Heart left ventricle (tissue), 16 donors: Measurements from ENCODE around the gene TBC1D4. TPM values are rescaled to one million over a fixed set of nuclear protein-coding genes. Genes with fewer than 3 reads are reported as not detected.
"Not testable (repeated sequence)": the region's sequence is repeated elsewhere in the genome, so short reads cannot be mapped to it uniquely, and the experiment has no call there.

Experiments
- ATAC-seq, 4 donors: fragments of 200-7000 bp; cut with Tn5 transposase; one replicate each; pipeline ENCODE4 v1.9.1; 2020 to 2022; ENCODE audit warnings: moderate library complexity in 4 of 4, mild to moderate bottlenecking in 3 of 4, moderate number of reproducible peaks in 1 of 4
- DNase-seq, 5 donors: peaks; one replicate each; pipeline ENCODE4 v3.0.0-alpha.2; 2020
- H3K27ac ChIP-seq, 12 donors: fragments of 200-600 bp; sonication (generic) in 4 of 12; one replicate each; pipeline versions ENCODE4 v1.5.0 to v1.8.0; 2016 to 2022; ENCODE audit warnings: mild to moderate bottlenecking in 2 of 12
- H3K27me3 ChIP-seq, 9 donors: fragments of 200-600 bp; sonication (generic) in 2 of 9; one replicate each; pipeline versions ENCODE4 v1.5.1 to v1.8.0; 2016 to 2022; ENCODE audit warnings: mild to moderate bottlenecking in 3 of 9
- H3K36me3 ChIP-seq, 9 donors: fragments of 200-600 bp; sonication (generic) in 2 of 9; one replicate each; pipeline versions ENCODE4 v1.5.0 to v1.8.0; 2018 to 2022; ENCODE audit warnings: mild to moderate bottlenecking in 2 of 9
- H3K4me1 ChIP-seq, 12 donors: fragments of 200-600 bp; sonication (generic) in 4 of 12; one replicate each; pipeline versions ENCODE4 v1.5.0 to v1.8.0; 2016 to 2022; ENCODE audit warnings: mild to moderate bottlenecking in 3 of 12
- H3K4me3 ChIP-seq, 12 donors: fragments of 200-600 bp; sonication (generic) in 4 of 12; one replicate each; pipeline versions ENCODE4 v1.5.0 to v1.8.0; 2017 to 2022; ENCODE audit warnings: mild to moderate bottlenecking in 9 of 12, moderate library complexity in 4 of 12
- H3K9me3 ChIP-seq, 12 donors: fragments of 200-600 bp; sonication (generic) in 4 of 12; one replicate each; pipeline versions ENCODE4 v1.5.0 to v1.8.0; 2016 to 2022; ENCODE audit warnings: mild to moderate bottlenecking in 1 of 12
- CTCF ChIP-seq, 12 donors: fragments of 200-600 bp; sonication (generic) in 4 of 12; IDR thresholded peaks; one replicate each; pipeline versions ENCODE4 v1.5.0 to v1.8.0; 2018 to 2022; ENCODE audit warnings: antibody characterized with exemption in 12 of 12, mild to moderate bottlenecking in 5 of 12
- POLR2A ChIP-seq, 2 donors: fragments of 450-650 bp; IDR thresholded peaks; one replicate each; pipeline ENCODE4 v1.6.1; 2017; ENCODE audit warnings: antibody characterized with exemption in 2 of 2, mild to moderate bottlenecking in 2 of 2, moderate library complexity in 2 of 2
- WGBS, 4 donors: extraction: QIAGEN DNeasy Blood & Tissue Kit in 2 of 4; methylation state at CpG; one replicate each; pipeline versions ENCODE4 v1.1.5 to v1.1.7; 2013 to 2018; 5-methylcytosine and 5-hydroxymethylcytosine counted together
- intact Hi-C, 10 donors: fragments of 100-400 bp; cut with DNase I; formaldehyde crosslinking; loops; one replicate each; pipeline versions ENCODE4 v1.11.1 to v1.14.2; 2022
- polyA plus RNA-seq, 2 donors: library from polyadenylated mRNA; stranded (reverse); fragments of 200-250 nt; gene quantifications; one replicate each; pipeline ENCODE4 v1.2.3, GENCODE V29; 2013
- total RNA-seq, 9 donors: library from RNA; depleted of rRNA in 2 of 9; stranded (reverse); fragments of >200 nt in 2 of 9; fragmentation: NEBNext Ultra II Directional in 3 of 9; extraction: Animal tissue kit (Norgen Biotek cat#: 25700) in 3 of 9; gene quantifications; one replicate each; pipeline versions ENCODE4 v1.1.0 to v1.2.4, GENCODE V29; 2016 to 2023
- donor health status: ischemic (EF 13 %, LVEDD 7.1; RV severe dilation, severe dysfunction).
- donor health status: healthy with polysubstance abuse.
- donor health status: DM: no; HTN: yes; CAD: no.
- donor health status: DM: no; HTN: no; CAD: no.
- donor health status: ischemic (EF 25% LVEDD 6.9; RV normal size, moderate dysfunction).
- donor health status: ischemic (EF 25% LVEDD 5.7; RV mildly dilated, moderate dysfunction).
- donor health status: healthy.
- donor health status: DM: yes; HTN: yes; CAD: no.
- donor health status: ischemic (EF 35%, LVEDD 5.7; RV mildly dilated, moderate dysfunction).
- donor health status: nonischemic (EF 11% LVEDD 7.7; RV severe dilation, severe dysfunction).
- donor health status: DM: yes; HTN: yes; CAD: no.
- donor health status: PGD.
- donor health status: ischemic (EF 29% LVEDD 5.4; RV normal size, mild dysfunction).
- donor health status: nonischemic (EF 23%, LVEDD 6.1; RV moderate dilation, normal function).

TBC1D4 gene
- total and polyA plus RNA-seq, 11 donors: 26.8 to 158 (median 81.6) TPM

DNA sequence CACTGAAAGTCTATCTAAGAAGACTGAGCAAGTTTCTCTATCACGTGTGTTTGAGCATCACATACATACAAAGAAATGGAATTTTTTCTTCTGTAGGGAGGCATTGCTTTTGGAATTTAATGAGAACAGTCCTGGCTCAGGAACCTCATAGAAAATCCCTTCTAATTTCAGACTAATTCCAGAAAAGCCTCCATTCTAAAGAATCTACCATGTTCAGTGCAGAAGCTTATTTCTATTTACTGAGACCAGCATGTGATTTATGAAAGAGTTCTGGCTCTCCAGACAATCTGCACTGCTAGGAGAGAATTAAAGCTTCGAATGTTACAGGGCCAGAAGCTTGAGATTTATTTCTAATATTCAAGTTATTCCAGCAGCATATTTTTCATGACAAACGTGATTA is 186.8 kb downstream of the TBC1D4 start:
- H3K27ac ChIP-seq: no peak overlapping the region
- H3K36me3 ChIP-seq: peaks cover 0 to 93% (median 19%) of the 10 kb centered on the region in 9 donors
- ATAC-seq: no peak
- H3K27me3 ChIP-seq: no peaks in the 10 kb centered on the region
- H3K4me3 ChIP-seq: no peak overlapping the region
- WGBS, 4 donors: 54 to 89% (median 70%) methylated on average over 3 of the region's 3 CpGs
- intact Hi-C loops: no loop called here
- no peak for DNase-seq
- no peaks in the 10 kb centered on the region for H3K9me3 ChIP-seq
- TF ChIP-seq POLR2A (IDR thresholded peaks at IDR 0.05): no peak
- TF ChIP-seq CTCF (IDR thresholded peaks at IDR 0.05): no peak
- peaks cover 0 to 4% (median 0%) of the 10 kb centered on the region in 12 donors for H3K4me1 ChIP-seq

DNA sequence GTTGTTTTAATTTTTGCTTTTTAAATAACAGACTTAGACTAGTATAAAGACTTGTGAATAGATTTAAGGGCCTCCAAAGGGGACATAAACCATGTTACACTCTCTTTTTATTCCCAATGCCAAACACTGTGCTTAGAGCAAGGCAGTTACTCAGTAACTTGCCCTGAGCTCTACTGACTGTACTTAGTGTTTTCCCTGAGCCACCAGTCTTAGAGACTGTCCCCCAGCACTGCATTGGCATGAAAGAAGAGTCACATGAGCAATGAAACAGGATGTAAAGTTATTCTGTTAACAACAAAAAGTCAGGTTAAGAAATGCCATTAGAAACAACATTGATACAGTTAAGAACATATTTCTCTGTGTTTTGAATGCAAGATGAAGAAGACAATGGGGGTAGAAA is 187.9 kb downstream of the TBC1D4 start:
- ATAC-seq (peak in 1 of 4 donors; percentile 26), DNase-seq (no peak)
- no peaks in the 10 kb centered on the region for H3K27me3 ChIP-seq
- no peak for TF ChIP-seq CTCF (IDR thresholded peaks at IDR 0.05)
- TF ChIP-seq POLR2A (IDR thresholded peaks at IDR 0.05): no peak
- intact Hi-C loops: no loop called here
- no peak overlapping the region for H3K27ac ChIP-seq
- H3K9me3 ChIP-seq: no peaks in the 10 kb centered on the region
- H3K4me1 ChIP-seq: no peaks in the 10 kb centered on the region
- H3K36me3 ChIP-seq: peaks cover 0 to 88% (median 19%) of the 10 kb centered on the region in 9 donors
- H3K4me3 ChIP-seq: no peak overlapping the region

DNA sequence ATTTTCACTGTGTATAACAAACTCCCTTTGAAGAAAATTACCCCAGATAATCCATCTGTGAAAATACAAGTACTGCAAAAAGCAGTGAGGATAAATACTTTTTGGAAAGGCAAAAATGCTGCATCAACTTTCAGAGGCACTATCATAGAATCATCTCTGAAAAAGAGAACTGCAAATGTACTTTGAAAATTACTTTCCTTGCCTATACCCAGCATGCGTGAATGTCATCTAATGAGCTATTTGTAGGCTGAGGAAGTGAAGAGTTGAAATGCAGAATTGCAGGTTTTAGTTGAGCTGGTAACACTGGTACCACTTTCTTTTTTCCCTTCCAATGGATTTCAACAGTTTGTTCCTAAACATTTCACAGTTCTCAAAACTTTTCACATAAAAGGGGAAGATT is 196.7 kb downstream of the TBC1D4 start:
- no peaks in the 10 kb centered on the region for H3K4me1 ChIP-seq
- peaks cover 0 to 31% (median 2%) of the 10 kb centered on the region in 12 donors for H3K9me3 ChIP-seq
- peaks cover 0 to 72% (median 28%) of the 10 kb centered on the region in 9 donors for H3K36me3 ChIP-seq
- TF ChIP-seq POLR2A (IDR thresholded peaks at IDR 0.05) (no peak), CTCF (IDR thresholded peaks at IDR 0.05) (no peak)
- DNase-seq: no peak
- peak in 2 of 4 donors; percentile 39 to 45 for ATAC-seq
- H3K27ac ChIP-seq: no peak overlapping the region
- H3K4me3 ChIP-seq: no peak overlapping the region
- WGBS, 4 donors: 89 to 96% (median 93%) methylated on average over 1 of the region's 1 CpG
- no peaks in the 10 kb centered on the region for H3K27me3 ChIP-seq
- intact Hi-C loops: no loop called here

DNA sequence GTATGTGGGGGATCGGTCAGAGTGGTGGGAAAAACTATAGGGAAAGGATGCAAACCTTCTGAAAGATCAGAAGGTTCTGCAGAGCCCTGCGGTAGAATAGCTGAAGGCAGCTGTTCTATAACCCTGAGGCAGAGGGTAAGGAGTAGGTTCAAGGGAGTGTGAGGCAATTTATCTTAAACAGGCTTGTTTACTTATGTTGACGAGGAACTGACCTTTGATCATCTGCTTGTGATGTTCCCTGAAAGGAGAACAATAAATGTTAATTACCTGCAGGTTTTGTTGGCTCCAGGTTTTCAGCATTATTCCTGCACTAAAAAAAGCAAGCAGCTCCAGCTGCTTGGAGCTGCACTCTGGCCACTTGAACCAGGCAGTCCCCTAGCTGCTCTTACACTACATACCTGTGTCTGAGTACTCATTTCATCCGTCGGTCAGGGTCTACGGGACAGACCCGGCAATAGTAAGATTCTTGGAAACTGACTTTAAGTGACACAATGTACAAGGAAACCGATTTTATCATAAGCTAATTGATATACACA is 202.1 kb downstream of the TBC1D4 start:
- intact Hi-C loops: no loop called here
- no peaks in the 10 kb centered on the region for H3K4me1 ChIP-seq
- no peaks in the 10 kb centered on the region for H3K27me3 ChIP-seq
- peaks cover 0 to 50% (median 2%) of the 10 kb centered on the region in 12 donors for H3K9me3 ChIP-seq
- TF ChIP-seq POLR2A (IDR thresholded peaks at IDR 0.05) (no peak), CTCF (IDR thresholded peaks at IDR 0.05) (no peak)
- no peak for DNase-seq
- H3K4me3 ChIP-seq: no peak overlapping the region
- 86 to 94% (median 92%) methylated on average over 8 of the region's 8 CpGs for WGBS, 4 donors
- H3K27ac ChIP-seq: no peak overlapping the region
- H3K36me3 ChIP-seq: peaks cover 0 to 25% (median 8%) of the 10 kb centered on the region in 9 donors
- no peak for ATAC-seq

- WGBS, 4 donors: 83 to 95% (median 93%) methylated on average over 4 of the region's 4 CpGs
- not testable (repeated sequence) for DNase-seq
Observed at GRCh38 chr13:75273695-75274094, 208.3 kb downstream of the TBC1D4 start.

More at GRCh38 chr13:75273695-75274094, 208.3 kb downstream of the TBC1D4 start:
- H3K36me3 ChIP-seq, H3K4me3 ChIP-seq, H3K27me3 ChIP-seq, intact Hi-C loops, H3K27ac ChIP-seq, H3K4me1 ChIP-seq, ATAC-seq: not testable (repeated sequence)
- H3K9me3 ChIP-seq: peaks cover 0 to 18% (median 0%) of the 10 kb centered on the region in 12 donors
